Neutrophil (primary cell): Measurements from ENCODE around the gene SMS.
A peak's percentile ranks its signal among the peaks of the same experiment; 100 is the strongest.

Experiments used
- H3K27ac ChIP-seq: fragments of 200-600 bp; sonication (generic); 2 replicates; pipeline ENCODE4 v1.5.1; 2016; ENCODE audit warnings: mild to moderate bottlenecking, moderate library complexity
- H3K27me3 ChIP-seq: fragments of 200-600 bp; sonication (generic); 2 replicates; pipeline ENCODE4 v1.6.0; 2016; ENCODE audit warnings: mild to moderate bottlenecking
- H3K36me3 ChIP-seq: fragments of 200-600 bp; sonication (generic); 2 replicates; pipeline ENCODE4 v1.5.1; 2017
- H3K4me1 ChIP-seq, 2 experiments: fragments of 200-600 bp in 1 of 2; sonication (generic) in 1 of 2; 1 replicate in 1 of 2; 2 replicates in 1 of 2; pipeline versions ENCODE4 v1.5.1 to v1.6.1; 2013 to 2016; ENCODE audit warnings: low read depth in 1 of 2, low read length in 1 of 2, mild to moderate bottlenecking in 1 of 2, moderate library complexity in 1 of 2; ENCODE audit not compliant: control insufficient read depth in 1 of 2, insufficient read depth in 1 of 2
- H3K4me3 ChIP-seq, 2 experiments: fragments of 200-600 bp in 1 of 2; sonication (generic) in 1 of 2; 1 replicate in 1 of 2; 2 replicates in 1 of 2; pipeline ENCODE4 v1.5.1; 2013 to 2016; ENCODE audit warnings: low read depth in 1 of 2, low read length in 1 of 2, mild to moderate bottlenecking in 1 of 2, moderate library complexity in 1 of 2
- H3K9me3 ChIP-seq: fragments of 200-600 bp; sonication (generic); 2 replicates; pipeline ENCODE4 v1.5.1; 2016
- TF ChIP-seq, protein P1 (sequence below): fragments of 200-600 bp; sonication (generic); IDR thresholded peaks from 2 replicates; pipeline ENCODE4 v1.5.1; 2016; ENCODE audit warnings: antibody characterized with exemption

Gene SMS

DNA sequence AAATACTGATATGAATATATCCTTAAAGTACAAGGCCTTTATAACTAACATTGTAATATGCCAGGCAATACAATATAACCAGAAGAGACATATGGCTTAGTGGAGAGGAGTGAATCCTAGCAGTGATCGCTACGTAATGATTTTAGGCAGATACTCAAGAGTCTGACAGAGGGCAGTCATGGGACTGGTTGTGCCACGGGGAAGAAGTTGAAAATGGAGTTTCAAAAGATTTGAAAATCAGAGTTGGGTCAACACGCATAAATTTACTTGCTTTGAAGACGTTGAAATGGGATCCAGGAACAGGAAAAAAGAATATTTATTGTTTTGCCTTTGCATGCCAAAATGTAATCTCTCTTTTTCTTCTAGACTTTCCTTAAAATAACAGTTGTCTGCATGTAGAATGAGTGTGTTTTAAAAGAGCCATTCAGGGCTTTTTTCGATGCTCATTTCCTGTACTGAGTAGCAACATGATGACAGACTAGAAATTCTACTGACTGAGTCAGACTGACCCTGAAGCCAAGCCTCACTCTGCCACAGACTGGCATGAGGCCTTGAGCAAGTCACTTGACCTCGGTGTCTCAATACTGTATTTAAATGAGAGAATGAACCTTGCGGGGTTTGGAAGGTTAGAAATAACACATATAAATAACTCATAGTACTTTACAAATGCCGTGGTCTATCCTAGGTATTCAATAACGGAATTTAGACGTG lies 8.1 kb upstream of the SMS start:
- Histone ChIP-seq H3K4me3 (no peak overlapping the region), H3K4me1 (peaks cover 8 to 14% of the 10 kb centered on the region in 2 experiments), H3K9me3 (no peaks in the 10 kb centered on the region), H3K27ac (no peak overlapping the region), H3K36me3 (no peaks in the 10 kb centered on the region), H3K27me3 (no peaks in the 10 kb centered on the region)
- TF ChIP-seq, protein P1, sequence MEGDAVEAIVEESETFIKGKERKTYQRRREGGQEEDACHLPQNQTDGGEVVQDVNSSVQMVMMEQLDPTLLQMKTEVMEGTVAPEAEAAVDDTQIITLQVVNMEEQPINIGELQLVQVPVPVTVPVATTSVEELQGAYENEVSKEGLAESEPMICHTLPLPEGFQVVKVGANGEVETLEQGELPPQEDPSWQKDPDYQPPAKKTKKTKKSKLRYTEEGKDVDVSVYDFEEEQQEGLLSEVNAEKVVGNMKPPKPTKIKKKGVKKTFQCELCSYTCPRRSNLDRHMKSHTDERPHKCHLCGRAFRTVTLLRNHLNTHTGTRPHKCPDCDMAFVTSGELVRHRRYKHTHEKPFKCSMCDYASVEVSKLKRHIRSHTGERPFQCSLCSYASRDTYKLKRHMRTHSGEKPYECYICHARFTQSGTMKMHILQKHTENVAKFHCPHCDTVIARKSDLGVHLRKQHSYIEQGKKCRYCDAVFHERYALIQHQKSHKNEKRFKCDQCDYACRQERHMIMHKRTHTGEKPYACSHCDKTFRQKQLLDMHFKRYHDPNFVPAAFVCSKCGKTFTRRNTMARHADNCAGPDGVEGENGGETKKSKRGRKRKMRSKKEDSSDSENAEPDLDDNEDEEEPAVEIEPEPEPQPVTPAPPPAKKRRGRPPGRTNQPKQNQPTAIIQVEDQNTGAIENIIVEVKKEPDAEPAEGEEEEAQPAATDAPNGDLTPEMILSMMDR = no peak

DNA sequence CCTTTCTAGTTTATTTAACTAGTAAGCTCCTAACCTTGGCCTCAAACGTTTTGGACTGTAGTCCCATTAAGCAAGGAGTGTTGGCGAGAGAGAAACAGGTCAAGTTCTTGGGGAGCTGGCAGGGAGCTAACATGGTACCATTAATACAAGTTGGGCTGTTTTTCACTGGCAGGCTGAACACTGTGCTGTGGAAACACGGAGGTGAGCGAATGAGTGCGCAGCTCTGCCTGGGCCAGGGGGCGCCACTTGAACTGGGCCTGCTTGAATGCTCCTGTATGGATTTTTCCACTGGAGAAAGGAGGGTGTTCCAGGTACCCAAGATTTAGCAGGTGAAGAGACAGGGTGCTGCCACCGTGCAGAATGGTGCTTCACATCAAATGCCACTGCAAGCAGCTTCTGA lies 7.4 kb upstream of the SMS start:
- H3K4me1 ChIP-seq = peaks cover 8 to 14% of the 10 kb centered on the region in 2 experiments
- no peaks in the 10 kb centered on the region for H3K9me3 ChIP-seq
- no peaks in the 10 kb centered on the region for H3K36me3 ChIP-seq
- H3K27ac ChIP-seq = no peak overlapping the region
- TF ChIP-seq, protein P1 = no peak
- no peak overlapping the region for H3K4me3 ChIP-seq
- no peaks in the 10 kb centered on the region for H3K27me3 ChIP-seq

DNA sequence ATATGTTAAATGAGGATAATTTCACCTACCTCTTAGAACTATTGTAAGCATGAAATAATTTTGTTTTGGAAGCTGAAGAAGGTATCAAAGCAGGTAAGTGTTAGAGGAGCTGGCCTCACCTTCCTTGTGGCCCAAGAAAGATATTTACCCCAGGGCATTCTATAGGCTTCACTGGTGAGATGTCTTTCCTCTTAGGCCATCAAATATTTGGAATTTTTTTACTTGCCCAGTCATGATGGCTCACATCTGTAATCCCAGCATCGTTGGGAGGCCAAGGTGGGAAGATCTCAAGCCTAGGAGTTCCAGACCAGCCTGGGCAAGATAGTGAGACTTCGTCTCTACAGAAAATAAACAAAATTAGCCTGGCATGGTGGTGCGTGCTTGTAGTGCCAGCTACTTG lies 6.1 kb upstream of the SMS start:
- H3K4me1 ChIP-seq = peaks cover 2 to 7% of the 10 kb centered on the region in 2 experiments

DNA sequence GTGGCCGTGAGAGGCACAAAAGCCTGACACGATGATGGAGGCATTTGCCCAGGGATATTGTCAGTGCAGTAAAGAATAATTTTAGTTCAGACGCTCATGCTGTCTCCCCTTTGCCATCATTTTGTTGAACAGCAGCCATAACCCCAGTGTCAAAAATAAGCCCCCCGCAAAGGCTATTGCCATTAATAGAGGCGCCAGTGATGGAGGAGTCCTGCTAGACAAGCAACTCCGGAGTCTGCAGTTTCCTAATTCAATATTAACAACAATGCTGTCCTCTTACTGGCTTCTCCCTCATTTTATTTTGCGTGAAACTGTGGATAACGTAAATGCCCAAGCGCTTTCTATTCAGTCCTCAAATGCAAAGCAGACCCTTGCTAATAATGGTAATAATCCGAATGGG lies 603 bp upstream of the SMS start:
- TF ChIP-seq, protein P1 = no peak
- H3K4me3 ChIP-seq = peak overlapping the region; percentile 63 to 64

More for the DNA sequence above, 6.1 kb upstream of the SMS start:
- TF ChIP-seq, protein P1 = no peak
- Histone ChIP-seq H3K27ac (no peak overlapping the region), H3K4me3 (no peak overlapping the region), H3K36me3 (no peaks in the 10 kb centered on the region), H3K27me3 (no peaks in the 10 kb centered on the region), H3K9me3 (no peaks in the 10 kb centered on the region)

DNA sequence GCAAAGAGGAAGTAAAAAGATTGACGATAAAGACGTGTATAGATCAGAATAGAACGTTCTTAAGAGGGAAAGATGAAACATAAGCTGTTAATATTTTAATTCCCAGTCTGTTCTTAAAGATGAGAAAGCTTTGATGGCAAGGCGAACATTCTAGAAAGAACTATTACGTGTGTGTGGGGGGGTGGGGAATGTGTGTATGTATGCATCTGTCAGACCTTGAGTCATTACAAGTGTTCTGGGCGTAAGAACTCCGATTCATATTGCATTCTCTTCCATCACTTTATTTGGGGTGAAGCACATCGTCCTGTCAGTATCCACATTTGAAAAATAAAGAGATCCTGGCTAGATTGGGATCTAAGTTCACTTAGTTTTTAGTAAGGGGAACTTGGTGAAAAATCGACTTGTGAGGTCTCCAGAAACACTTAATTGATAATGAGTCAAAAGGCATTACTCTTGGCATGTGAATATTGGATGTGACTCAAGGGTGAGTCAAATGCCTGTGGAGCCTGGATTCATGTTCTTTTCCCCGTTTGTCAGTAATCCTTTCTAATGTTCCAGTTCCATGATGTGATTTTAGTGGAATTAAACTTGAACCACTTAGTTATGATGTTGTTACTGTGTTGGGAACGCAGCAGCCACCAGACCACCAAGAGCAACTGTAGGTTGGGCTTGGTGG lies 3.1 kb downstream of the SMS start:
- Histone ChIP-seq H3K9me3 (no peaks in the 10 kb centered on the region), H3K4me1 (peaks cover 7 to 15% of the 10 kb centered on the region in 2 experiments), H3K27ac (no peak overlapping the region), H3K27me3 (no peaks in the 10 kb centered on the region), H3K4me3 (no peak overlapping the region), H3K36me3 (no peaks in the 10 kb centered on the region)
- TF ChIP-seq, protein P1 = no peak

More for the DNA sequence above, 603 bp upstream of the SMS start:
- Histone ChIP-seq H3K9me3 (no peaks in the 10 kb centered on the region), H3K27ac (no peak overlapping the region), H3K27me3 (no peaks in the 10 kb centered on the region), H3K4me1 (peaks cover 7 to 10% of the 10 kb centered on the region in 2 experiments), H3K36me3 (no peaks in the 10 kb centered on the region)
